Ishikawa (cell line): ENCODE measurements around the gene PARN.

Source experiments
- EGR1 ChIP-seq: IDR thresholded peaks from 2 replicates; pipeline ENCODE4 v1.6.1; 2012
- MAX ChIP-seq: IDR thresholded peaks from 2 replicates; pipeline ENCODE4 v1.6.1; 2012
- REST ChIP-seq: IDR thresholded peaks from 2 replicates; pipeline ENCODE4 v1.6.1; 2012; ENCODE audit warnings: low read depth, mild to moderate bottlenecking
- TCF12 ChIP-seq: IDR thresholded peaks from 2 replicates; pipeline ENCODE4 v1.6.1; 2012; ENCODE audit warnings: low read depth
- TEAD4 ChIP-seq: IDR thresholded peaks from 2 replicates; pipeline ENCODE4 v1.6.1; 2012
- USF1 ChIP-seq: IDR thresholded peaks from 2 replicates; pipeline ENCODE4 v1.6.1; 2012
- YY1 ChIP-seq: IDR thresholded peaks from 2 replicates; pipeline ENCODE4 v1.6.1; 2012; ENCODE audit warnings: low read depth
- ZBTB7A ChIP-seq: IDR thresholded peaks from 2 replicates; pipeline ENCODE4 v1.6.1; 2012; ENCODE audit warnings: low read depth

- TF ChIP-seq EGR1 (no peak), YY1 (no peak), TCF12 (no peak), MAX (no peak), ZBTB7A (no peak), TEAD4 (no peak), USF1 (no peak), REST (no peak)
Observed at GRCh38 chr16:14510939-14511799, 118.9 kb downstream of the PARN start.
